ENCODE results near the gene ICAM5. TPM values are rescaled to one million over a fixed set of nuclear protein-coding genes. Genes with fewer than 3 reads are reported as not detected.

Gene ICAM5
- total RNA-seq, 2 experiments from 2014 or later, result 2.2 to 3.8 TPM

Other genes starting within 250 kb of the ICAM5 start
- 10 to 100 TPM; 41.9 to 44.1 TPM for gene SHFL, start 203.6 kb upstream of the ICAM5 start, total RNA-seq
- 10 to 100 TPM; 10.2 to 11.5 TPM for gene ANGPTL6, start 187.3 kb upstream of the ICAM5 start, total RNA-seq
- 100 to 1,000 TPM; 294 to 298 TPM for gene PPAN, start 183.6 kb upstream of the ICAM5 start, total RNA-seq
- gene P2RY11, start 178.3 kb upstream of the ICAM5 start, total RNA-seq, result 10 to 100 TPM; 68.6 to 68.9 TPM
- gene EIF3G, start 170.1 kb upstream of the ICAM5 start, total RNA-seq, result 100 to 1,000 TPM; 311 to 312 TPM
- 100 to 1,000 TPM; 345 to 355 TPM for gene DNMT1, start 95.0 kb upstream of the ICAM5 start, total RNA-seq
- gene S1PR2, start 58.6 kb upstream of the ICAM5 start, total RNA-seq, result 10 to 100 TPM; 14.1 to 14.3 TPM
- 100 to 1,000 TPM; 157 to 161 TPM for gene MRPL4, start 37.7 kb upstream of the ICAM5 start, total RNA-seq
- gene ICAM1, start 18.8 kb upstream of the ICAM5 start, total RNA-seq, result 10 to 100 TPM; 57.2 to 57.8 TPM
- under 1 TPM; 0.36 to 0.91 TPM for gene ICAM4, start 3.0 kb upstream of the ICAM5 start, total RNA-seq
- gene ZGLP1, start 19.9 kb downstream of the ICAM5 start, total RNA-seq, result 1 to 10 TPM; 3.7 to 5.8 TPM
- 10 to 100 TPM; 23.8 to 27.2 TPM for gene FDX2, start 26.1 kb downstream of the ICAM5 start, total RNA-seq
- gene RAVER1, start 43.6 kb downstream of the ICAM5 start, total RNA-seq, result 100 to 1,000 TPM; 100 to 102 TPM
- gene ICAM3, start 49.7 kb downstream of the ICAM5 start, total RNA-seq, result 10 to 100 TPM; 87.5 to 89.4 TPM
- gene TYK2, start 90.6 kb downstream of the ICAM5 start, total RNA-seq, result 100 to 1,000 TPM; 191 to 199 TPM
- 100 to 1,000 TPM; 294 TPM for gene CDC37, start 113.6 kb downstream of the ICAM5 start, total RNA-seq
- 10 to 100 TPM; 30.3 to 31.2 TPM for gene PDE4A, start 130.6 kb downstream of the ICAM5 start, total RNA-seq
- 10 to 100 TPM; 90.6 to 94.8 TPM for gene KEAP1, start 213.4 kb downstream of the ICAM5 start, total RNA-seq
- 1 to 10 TPM in 1 of 2 experiments, under 1 TPM in 1; 0.46 to 1.1 TPM for gene S1PR5, start 227.5 kb downstream of the ICAM5 start, total RNA-seq

Data from activated CD8-positive, alpha-beta memory T cell treated with anti-CD3 and anti-CD28 coated beads for 36 hours (primary cell).